Middle frontal gyrus (tissue), 1 donor: ENCODE data around the gene RGS3.
"Not testable (repeated sequence)": the region's sequence is repeated elsewhere in the genome, so short reads cannot be mapped to it uniquely, and the experiment has no call there.

Source experiments
- DNase-seq: peaks from one replicate; pipeline ENCODE4 v3.0.0-alpha.2; 2015; ENCODE audit warnings: low spot score; ENCODE audit errors: extremely low spot score

Gene RGS3

DNA sequence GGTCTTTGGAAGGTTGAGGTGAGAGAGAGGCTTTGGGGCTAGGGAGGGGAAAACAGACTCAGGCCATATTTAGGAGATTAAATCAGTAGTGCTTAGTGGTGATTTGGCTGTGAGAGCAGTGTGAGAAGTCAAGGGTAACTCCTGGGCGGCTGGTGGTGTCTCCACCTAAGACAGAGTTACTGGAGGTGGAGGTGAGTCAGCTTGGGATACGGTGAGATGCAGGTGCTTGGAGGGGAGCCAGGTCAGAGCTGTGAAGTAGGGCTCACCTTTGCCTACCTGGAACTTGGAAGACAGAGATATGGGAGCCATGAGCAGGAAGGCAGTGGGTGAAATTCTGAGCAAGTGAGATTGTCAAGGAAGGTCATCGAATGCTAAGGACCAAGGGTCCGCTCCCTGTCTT lies 24.5 kb downstream of the RGS3 start:
- DNase-seq = no peak

DNA sequence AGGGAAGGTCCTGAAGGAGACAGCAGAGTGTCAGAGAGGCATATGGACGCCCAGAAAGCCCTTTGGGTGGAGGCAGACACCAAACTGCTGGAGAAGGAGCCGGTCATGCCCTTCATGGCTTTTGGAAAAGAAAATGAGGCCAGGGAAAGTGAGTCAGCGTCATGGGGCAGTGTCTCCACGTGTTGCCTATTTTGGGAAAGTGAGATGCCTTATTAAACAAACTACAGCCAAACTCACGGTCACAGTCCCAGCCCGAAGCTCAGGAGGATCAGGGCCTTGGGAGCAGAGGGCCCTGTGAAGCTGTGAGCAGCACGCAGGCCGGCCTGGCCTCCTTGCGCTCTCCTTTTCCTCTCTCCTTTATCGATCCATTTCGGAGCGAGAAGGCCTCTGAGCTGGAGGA lies 25.0 kb downstream of the RGS3 start:
- no peak for DNase-seq

DNA sequence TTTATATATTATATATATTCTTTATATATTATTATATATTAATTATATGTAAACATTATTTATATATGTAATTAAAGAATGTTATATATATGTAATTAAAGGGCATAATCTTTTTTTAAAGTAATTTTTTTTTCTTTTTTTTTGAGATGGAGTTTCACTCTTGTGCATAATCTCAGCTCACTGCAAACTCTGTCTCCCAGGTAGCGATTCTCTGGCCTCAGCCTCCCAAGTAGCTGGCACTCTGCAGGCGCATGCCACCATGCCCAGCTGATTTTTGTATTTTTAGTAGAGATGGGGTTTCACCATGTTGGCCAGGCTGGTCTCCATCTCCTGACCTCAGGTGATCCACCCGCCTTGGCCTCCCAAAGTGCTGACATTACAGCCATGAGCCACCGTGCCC lies 27.6 kb downstream of the RGS3 start:
- DNase-seq = not testable (repeated sequence)

DNA sequence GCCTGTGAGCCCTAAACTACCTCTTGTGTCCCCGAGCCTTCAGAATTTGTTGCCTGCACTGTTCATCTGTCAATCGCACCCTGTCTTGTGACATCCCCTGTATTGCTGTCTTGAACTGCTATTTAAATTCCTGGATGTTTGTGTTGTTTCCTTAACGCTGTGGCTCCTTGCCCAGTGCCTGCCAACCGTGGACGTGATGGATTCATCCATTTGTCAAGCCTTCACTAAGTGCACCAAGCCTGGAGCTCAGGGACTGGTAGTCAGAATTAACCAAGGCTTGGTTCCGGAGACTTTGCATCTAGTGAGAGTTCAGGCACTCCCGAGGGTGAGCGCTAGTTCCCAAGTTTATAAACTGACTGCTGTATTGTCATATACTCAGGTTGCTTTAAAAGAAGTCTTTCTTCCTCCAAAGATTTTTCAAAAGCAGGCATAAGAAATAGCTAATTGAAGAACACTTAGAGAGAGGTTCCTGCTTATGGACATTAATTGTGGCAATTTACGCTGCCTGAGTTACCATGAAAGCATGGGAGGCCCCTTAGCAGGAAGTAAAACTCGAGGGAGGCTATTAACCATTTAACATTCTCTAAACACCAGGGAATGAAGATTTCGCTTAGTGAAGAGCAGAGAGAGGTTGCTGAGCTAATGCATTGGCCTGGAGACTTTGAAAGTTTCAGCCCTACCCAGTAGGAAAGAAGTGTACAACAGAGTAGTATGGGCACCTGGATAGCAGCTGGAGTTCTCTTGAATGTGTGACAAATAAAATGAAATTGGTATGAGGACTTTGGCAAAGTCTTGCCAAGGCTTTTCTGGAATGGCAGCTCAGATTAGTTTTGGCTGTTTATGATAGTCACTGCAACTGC lies 29.0 kb downstream of the RGS3 start:
- DNase-seq = no peak

DNA sequence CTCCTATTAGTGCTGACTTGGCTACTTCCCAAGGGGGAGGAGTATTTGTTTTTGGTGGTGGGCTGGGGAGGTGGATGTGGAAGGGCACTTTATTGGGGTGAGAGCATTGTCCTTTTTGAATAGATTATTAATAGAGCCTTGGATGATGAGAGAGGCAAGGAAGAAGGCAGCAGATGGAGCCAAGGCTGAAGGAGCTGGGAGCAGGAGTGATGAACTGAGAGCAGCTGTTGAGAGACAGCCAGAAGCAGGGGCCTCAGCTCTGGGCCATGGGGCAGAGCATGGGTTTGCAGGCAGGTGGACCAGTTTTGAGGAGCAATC lies 29.6 kb downstream of the RGS3 start:
- DNase-seq = no peak

DNA sequence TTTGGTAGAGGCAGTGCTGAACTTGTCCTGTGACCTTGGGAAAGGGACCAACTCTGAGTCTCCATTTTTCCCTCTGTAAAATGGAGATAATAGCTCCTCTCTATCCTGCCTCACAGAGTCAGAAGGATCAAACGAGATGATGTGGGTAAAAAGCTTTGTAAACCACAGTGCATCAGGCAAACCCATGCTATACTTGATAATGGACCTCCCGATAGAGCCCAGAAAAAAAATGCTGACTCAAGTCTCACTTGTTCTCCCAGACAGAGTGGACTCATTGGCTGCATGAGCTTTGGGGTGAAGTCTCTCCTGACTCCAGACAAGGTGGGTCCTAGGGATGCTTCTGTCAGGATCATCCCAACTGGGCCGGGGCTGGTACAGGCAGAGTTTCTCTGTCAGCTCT lies 32.0 kb downstream of the RGS3 start:
- DNase-seq = no peak

DNA sequence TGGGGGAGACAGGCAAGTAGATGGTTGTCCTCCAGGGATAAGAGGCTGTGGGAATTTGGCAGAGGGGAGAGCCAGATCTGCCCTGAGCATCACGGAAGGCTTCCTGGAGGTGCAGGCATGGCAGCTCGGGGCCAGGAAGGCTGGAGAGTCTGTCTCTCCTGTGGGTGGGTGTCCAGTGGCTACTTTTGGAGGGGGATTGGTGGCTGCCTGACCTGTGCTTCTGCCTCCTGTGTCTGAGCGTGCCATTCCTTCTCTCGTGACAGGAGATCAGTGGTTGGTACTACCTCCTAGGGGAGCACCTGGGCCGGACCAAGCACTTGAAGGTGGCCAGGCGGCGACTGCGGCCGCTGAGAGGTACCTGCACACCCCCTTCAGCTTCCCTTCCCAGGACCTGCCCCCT lies 33.5 kb downstream of the RGS3 start:
- no peak for DNase-seq

DNA sequence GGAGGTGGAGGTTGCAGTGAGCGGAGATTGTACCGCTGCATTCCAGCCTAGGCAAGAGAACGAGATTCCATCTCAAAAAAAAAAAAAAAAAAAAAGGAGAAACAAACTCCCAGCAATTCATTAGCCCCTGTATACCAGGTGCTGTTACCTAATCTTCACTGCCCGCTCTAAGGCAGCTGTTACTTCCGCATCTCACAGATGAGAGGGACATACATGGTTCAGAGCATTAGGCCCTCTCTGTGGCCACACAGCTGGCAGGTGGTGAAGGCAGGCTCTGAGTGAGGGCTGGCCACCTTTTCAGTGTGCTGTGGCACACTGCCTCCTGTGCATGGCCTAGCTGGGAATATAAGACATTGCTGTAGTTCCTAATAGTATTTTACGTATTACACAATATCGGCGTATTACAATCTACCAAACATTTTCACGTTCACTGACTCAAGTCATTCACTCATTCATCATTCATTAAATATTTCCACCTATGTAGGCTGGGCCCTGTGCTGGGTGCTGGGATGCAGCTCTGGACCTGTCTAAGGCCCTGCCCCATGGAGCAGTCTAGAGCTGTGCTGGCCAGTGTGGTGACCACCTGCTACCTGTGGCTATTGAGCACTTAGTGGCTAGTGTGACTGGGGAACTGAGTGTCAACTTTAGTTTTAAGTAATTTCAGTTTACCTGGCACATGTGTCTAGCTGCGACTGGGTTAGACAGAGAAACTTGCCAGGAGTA lies 35.8 kb downstream of the RGS3 start:
- no peak for DNase-seq

DNA sequence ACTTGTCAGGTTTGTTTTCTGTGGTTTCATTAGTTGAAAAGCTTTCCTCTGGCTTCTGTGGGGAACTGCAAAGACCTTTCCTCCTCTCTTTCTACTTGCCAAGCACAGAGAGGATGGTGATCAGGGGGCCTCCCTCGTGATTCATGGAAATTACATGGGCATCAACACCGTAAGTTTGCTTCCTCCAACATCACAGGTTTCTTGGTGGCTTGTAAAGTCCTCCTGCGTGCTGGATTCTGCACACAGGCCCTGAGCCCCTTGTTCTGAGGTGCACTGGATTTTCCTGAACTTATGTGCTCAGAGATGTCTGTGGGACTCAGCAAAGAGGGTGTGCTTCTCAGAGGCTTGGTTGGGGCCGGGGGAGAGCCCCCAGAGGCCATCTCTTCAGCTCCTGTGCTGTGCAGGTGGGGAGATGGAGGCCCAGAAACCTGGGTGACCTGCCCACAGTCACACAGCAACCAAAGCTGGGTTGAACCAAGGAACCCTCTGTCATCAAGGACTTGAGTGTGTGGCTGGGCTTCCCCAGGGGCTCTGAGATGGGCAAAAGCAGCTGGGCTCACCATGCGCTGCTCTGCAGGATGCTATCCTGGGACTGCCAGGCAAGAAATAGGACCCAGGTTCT lies 36.5 kb downstream of the RGS3 start:
- DNase-seq = no peak

DNA sequence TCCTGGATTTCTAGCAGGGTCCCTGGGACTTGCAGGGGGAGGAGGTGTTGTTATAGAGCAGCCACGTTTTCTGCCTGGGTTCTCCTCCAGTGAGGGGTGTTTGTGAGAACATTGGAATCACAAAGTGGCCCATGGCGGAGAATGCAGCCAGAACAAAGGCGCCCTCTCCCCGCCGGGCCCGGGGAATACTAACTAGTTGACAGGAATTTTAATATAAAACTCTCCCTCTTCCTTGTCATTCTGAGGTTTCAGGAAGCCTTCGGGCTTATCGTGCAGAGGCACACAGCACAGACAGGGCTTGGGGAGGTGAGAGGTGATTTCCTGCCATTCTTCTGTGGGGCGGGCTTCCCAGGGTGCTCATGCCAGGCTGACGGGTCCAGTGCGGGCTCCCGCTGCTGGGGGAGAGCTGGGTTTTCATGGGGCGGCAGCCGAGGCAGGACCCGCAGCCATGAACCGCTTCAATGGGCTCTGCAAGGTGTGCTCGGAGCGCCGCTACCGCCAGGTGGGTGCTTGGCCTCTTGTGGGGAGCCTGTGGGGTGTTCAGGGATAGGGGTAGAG lies 37.7 kb downstream of the RGS3 start:
- DNase-seq = no peak

DNA sequence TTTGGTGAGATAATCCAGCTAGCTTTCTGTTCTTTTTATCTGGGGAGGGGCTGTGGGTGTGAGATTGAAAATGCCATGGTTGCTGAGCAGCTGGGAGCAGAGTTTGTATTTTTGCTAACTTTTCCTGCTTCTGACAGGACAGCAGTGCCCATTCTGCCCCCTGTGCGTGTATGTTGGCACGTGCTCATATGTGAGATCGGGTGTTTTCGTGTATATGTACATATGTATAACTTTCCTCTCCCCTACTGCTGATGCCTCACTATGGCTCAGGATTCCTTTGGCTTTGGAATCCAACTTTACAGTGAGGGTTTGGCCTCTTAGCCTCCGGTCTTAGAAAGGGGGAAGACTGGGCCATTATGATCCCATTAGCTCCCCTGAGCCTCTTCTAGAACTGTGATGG lies 38.3 kb downstream of the RGS3 start:
- DNase-seq = no peak

DNA sequence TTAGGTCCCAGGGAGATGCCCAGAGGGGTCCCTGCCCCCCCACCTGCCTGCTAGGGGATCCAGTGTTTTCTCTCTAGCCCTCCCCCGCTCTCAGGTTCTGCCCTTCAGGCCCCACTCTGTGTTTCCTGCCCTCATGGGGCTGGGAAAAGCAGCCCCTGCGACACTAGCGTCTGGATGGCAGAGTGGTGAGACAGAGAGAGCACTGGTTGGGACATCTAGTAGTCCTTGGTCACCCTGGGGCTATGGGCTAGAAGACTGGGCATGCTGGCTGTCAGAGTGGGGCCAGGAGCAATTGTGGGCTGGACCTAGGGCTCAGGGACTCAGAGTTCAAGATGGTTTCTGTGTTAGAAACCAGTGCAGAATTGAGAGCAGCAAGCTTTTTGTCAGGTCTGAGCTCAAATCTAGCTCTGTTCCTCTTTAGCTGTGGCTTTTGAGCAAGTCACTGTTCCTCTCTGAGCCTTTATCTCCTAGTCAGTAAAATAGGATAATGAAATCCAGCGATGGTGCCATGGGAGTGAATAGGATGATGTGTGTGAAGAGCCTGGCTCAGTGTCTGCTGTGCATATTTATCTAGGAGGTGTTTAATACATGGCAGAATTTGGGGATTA lies 39.0 kb downstream of the RGS3 start:
- DNase-seq = no peak

DNA sequence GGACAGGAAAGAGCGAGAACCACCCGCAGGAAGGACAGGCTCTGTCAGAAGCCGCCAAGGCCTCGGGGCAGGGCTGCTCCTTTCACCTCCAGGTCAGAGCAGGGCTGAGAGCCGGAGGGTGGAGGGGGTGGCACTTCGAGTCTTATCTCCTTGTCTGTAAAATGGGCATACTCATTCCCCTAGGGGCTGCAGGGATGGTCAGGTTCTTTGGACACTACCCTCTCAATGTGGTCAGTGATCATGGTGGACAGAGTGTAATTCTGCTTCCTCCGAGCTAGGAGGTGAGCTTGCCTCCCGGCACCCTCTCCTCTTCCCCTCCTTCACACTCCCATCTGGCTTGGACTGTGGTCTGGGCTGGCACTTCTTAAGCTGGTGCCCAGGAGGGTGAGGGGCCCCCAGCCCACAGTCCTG lies 39.6 kb downstream of the RGS3 start:
- DNase-seq = no peak

DNA sequence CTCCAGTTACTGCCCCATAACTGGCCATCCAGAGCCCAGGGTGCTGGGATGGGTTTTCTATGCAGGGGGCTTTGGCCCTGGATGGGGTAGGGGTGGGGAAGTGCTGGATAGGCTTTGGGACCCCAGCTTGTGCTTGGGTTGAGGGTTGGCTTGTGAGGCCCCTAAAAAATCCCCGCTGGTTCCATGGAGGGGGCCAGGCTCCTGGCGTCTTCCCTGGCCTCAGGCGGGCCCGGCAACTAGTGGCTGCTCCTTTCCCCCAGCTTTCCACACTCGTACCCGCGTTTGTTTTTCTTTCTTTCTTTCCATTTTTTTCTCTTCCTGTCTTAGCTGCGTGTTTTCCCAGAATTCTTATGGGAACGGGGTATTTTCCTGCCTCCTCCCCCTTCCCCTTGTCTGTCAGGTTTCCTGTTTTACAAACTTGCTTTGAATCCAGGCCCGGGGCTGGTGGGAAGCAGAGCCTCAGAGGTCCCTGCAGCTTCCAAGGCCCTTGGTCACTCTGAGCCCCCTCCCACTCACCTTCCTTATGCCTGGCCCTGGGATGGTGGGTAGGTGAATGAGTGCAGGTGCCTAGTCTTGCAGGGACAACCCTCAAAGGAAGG lies 40.2 kb downstream of the RGS3 start:
- DNase-seq = no peak

DNA sequence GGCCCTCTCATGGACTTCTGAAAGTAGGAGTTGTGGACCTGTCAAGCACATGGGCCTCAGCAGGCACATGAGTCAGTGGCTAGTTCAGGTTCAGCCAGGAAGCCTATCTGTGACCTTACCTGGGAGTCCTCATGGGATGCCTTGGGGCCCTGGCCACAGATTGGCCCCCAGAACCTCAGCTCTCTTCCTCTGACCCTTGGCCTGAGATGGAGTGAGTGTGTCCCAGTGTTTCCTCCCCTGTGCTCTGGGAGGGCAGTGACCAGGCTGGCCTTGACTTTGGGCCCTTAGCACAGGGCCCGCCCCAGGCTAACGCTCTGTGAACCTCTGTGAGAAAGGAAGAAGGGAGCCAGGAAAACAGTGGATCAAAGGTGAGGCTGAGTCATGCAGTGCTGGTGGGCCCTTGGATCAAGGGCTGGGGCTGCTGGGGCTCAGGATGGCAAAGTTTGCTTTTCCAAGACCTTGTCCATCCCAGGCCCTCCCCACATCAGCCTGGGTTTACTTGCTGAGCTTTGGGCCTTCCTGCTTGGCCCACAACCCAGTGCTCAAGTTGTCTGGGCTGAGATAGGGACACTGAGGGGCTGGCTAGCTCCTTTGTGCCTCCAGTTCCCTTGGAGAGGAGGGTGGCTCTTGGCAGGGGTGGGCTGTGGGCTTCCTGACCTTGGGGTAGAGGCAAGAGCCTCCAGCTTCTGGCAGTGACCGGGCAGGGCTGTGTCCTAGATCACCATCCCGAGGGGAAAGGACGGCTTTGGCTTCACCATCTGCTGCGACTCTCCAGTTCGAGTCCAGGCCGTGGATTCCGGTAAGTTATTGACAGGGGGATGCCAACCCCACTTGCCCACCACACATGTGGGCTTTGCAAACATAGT lies 41.4 kb downstream of the RGS3 start:
- no peak for DNase-seq

DNA sequence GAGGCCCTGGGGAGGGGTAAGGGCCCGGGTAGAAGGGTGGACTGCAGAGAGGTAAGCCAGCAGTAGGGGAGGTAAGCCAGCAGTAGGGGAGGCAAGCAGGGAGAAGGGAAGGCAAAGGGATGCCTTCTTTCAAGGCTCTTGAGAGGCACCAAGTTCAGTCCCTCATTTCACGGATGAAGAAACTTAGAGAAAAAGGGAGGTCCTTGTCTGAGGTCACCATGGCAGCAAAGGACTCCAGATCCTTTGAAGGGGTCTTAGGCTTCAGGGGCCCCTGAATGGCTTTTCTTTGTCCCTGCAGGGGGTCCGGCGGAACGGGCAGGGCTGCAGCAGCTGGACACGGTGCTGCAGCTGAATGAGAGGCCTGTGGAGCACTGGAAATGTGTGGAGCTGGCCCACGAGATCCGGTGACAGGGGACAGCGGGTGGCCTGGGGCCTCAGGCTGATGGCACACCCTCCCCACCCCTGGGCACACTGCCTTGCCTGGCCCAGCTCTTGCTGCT lies 42.6 kb downstream of the RGS3 start:
- no peak for DNase-seq

DNA sequence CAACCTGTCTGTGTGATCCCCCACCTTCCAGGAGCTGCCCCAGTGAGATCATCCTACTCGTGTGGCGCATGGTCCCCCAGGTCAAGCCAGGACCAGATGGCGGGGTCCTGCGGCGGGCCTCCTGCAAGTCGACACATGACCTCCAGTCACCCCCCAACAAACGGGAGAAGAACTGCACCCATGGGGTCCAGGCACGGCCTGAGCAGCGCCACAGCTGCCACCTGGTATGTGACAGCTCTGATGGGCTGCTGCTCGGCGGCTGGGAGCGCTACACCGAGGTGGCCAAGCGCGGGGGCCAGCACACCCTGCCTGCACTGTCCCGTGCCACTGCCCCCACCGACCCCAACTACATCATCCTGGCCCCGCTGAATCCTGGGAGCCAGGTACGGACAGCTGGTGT lies 43.7 kb downstream of the RGS3 start:
- DNase-seq = no peak

DNA sequence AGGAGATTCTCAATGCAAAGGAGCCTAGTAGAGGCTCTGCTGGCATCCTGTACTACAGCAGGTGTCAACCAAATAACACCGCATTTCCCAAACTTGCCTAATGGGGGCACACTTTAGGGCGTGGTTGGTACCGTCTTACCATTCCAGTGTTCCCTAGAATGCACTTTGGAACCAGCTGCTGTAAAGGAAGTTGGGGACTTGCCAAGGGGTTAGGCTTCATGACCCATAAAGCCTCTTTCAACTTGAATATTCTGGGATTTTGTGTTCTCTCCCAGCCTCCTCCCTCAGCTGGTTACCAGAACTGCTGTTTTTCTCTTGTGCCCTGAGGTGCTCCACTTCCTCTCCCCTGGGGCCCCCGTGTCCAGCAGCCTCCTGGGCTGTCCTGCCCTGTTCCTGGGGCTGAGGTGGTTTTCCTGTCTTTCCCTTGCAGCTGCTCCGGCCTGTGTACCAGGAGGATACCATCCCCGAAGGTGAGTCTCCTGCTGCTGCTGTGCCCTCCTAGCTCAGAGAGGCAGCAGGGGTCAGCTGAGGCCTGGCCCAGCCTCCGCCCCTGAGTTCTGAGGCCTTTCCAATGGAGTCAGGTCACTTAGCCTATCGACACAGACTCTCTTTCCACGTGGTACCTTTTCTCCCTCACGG lies 44.7 kb downstream of the RGS3 start:
- DNase-seq = no peak

DNA sequence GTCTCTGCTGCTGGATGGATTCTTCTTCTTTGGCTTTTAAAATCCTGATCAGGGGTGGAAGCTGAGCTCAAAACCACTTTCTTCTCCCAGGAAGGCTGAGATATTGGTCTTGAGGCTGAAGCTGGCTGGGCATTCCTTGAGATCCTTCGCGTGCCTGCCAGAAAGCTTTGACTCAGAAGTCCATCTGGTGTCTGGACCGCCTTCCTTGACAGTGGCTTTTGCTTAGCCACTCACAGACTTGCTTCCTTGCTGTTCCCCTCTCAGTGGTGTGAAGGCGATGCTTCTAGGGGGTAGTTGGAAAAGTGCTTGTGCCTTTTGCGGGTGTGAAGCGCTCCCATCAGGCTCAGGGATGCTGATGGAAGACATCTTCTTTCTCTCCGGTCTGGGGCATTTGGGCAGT lies 45.9 kb downstream of the RGS3 start:
- no peak for DNase-seq

DNA sequence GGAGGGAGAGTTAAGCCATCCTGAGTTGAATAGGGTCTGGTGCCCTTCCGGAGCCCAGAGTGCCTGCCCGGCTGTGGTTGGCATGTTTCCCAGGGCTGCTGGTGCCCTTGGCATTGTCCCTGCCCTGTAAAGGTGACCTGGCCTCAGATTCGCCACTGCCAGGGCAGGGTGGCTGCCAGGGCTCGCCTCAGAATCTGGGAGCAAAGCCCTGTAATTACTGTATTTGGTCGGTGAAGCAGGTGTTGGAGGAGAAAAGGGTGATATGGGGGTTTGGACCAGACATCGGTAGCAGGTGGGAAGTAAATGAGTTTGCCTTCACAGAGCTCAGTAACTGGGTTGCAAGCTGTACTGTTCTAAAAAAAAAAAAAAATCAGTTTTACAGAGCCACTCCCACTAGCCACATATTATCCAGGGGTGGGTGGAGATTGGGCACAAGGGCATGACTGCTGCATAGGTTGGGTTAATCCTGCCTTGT lies 47.6 kb downstream of the RGS3 start:
- DNase-seq = no peak
